ENCODE results near the gene CAGE1.

The CAGE1 gene

DNA sequence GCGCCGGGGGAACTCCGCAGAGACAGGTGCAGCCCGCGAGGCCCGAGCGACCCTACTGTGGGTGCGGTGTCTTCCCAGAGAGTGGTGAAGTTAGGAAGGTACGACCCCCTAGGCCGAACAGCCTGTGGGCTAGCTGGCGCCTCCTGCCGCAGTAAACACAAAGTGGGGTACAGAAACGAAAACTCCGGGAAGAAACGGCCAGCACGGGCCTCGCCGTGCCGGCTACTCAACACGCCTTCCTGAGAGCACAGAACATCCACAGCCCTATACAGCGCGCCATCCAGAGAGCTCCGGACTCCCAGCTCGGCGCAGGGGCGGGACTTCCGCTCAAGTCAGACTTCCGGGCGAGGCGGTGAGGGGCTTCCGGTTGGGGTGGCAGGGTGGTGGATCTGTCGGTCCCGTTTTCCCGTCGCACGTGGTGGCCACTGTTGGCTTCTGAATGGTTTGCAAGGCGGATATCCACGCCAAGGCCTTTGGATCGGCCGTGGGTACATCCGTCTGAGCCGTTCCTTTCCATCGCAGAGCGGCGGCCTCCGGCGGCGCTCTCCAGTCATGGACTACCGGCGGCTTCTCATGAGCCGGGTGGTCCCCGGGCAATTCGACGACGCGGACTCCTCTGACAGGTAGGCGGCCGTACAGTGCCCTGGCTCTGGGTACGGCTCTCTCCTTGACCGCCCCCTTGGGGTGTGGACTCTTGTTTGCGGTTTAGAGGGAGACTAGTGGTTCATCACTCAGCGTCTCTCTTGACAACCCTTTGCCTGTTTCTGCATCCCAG lies at the start of gene CAGE1, which contains the start of gene RIOK1:
CAGE1 (minus strand) TSS at position 292 of the 775 bp plus-strand sequence. CDS start 2,569 bp downstream, outside the sequence.
RIOK1 (plus strand) TSS at position 358 of the 775 bp plus-strand sequence; CDS start at position 553, 195 bp downstream.
- peak; percentile 96 to 97 for DNase-seq

DNA sequence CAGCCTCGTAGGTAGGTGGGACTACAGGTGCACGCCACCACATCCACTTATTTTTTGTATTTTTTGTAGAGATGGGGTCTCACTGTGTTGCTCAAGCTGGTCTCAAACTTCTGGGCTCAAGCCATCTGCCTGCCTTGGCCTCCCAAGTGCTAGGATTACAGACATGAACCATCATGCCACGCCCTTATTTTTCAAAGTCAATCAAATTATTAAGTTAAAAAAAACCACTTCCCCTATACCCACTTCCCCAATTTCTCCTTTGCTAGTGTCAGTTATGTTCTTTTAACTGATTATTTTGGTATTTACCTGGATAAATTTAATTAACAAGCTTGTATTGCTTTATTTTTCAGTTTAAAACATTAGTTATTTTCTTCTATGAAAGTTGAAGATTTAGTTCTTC lies 49.7 kb upstream of the CAGE1 start:
- no peak for DNase-seq

DNA sequence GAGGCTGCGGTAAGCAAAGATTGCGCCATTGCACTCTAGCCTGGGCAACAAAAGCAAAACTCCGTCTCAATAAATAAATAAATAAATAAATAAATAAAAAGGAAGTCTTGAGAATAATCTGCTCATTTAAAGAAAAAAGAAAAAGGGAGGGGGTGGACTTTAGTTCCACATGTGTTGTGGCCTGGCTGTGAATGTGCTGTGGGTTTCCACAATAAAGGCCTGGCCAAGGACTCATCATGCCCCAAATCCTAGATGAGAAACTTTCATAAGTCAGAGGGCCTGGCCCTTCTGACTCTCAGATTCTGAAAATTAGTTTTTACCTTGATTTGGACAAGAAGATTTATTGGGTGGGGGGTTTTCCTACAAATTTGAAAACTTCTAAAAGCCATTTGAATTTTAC lies 48.5 kb upstream of the CAGE1 start:
- DNase-seq, result no peak

DNA sequence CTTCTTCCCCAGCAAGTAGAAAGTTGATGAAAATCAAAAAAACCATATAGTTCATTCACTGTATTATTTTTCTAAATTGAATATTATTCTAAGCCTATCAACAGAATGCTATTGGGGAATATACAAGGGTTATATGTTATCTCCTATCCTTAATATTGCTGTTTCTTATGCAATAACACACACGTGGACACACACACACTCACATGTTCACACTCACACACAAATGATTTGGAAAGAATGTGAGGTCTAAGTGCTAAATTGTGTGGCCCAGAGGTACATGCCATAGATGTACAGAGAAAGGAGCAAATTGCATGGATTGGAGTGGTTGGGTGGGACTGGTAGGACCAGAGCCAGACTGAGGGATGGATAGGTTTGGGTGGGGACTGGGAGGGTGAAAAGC lies 45.1 kb upstream of the CAGE1 start:
- DNase-seq, result no peak

DNA sequence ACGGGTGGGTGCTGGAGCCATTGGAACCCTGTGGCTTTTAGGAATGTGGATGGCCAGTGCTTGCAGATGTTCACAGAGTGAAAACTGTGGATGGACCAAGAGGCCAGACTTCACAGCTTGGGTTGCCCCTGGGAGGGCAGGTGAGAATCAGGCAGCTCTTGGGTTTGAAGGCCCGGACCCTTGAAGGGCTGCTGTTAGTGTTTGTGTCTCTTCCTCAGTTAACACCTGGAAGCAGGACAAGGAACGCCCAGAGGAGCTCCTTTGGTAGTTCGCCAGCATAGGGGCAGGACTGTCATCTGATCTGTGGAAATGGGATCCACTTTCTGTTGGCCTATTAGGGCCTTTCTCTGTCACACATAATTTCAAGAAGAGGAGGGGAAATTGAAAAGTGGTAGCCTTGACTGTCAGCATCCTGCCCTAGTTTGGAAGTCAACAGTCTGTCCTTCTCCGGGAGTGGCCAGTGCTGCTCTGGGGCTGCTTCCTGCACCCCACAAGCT lies 43.6 kb upstream of the CAGE1 start:
- no peak for DNase-seq

DNA sequence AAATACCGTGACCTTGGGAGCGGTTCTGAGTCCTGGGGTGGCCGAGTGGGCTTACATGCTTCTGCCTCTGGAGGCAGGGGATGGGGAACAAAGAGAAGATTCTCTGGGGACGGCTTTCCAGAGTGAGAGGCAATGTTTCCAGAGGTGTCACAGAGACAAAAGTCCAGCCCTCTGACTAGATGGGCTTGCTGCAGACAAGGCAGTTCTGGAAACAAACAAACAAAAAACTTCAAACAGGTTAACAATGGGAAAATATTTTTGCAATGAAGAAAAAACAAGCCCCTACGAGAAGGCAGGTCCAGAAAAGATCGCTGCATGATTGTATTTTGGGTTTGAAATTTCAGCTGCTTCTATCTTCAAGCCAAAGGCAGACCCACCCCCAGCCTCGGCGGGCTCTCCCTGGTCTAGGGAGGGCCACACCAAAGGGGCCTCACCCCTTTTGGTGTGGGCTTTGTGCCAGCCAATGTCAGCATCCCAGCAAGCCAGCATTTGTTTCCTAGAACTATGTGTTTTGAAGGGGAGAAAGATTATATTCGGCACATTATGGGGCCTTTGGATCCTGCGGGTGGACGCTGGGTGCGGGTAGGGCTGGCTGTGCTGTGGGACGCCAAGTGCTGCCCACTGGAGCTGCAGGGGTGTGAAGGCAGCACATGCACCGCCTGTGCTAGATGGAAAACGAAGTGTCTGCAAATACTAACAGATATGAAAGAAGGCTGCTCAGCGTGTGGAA lies 43.0 kb upstream of the CAGE1 start:
- no peak for DNase-seq

DNA sequence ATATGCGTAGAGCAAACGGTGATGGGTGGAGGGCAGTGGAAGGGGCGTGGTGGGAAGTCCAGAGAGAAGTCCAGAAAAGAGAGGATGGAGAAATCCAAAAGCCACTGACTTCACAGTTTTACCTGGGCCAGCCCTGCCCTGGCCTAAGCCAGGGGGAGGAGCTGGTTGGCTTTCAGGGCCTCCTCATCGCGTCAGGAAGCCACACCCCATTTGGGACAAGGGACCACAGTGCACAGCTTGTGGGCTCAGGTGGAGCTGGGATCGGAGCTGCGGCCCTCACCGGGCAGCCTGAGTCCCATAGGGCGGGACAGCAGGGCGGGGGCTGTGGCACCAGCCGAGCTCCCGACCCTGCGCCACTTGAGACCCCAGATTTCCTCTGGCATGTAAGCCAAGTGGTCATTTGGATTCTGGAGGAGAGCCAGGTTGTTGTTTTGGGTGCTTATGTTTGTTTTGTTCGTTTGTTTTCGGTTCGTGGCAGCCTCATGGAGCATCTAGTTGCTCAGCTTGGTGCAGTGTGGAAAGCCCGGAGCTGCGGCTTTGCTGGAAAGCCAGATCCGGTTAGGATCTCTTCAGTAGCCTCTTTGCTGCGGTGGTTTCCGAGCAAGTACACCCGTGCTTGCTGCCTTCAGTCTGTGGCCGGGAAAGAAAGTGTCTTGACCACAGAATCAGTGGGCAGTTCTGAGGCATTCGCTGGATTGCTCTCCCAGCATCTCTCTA lies 42.3 kb upstream of the CAGE1 start:
- no peak for DNase-seq

DNA sequence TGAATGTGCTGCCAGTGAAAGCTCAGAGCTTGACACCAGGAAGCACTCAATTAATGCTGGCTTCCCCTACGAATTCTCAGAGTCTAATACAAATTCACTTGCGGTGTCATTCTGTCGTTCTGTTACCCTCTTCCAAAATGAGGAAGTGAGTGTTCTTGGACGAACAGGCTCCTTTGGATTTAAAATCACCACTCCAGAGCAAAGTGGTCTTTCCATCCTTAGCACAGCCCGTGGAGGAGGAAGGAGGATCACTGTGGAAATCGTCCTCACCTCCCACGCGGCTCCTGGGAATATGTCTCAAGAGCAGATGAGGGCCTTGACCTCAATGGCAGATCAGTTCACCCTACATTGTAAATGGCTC lies 41.8 kb upstream of the CAGE1 start:
- no peak for DNase-seq

DNA sequence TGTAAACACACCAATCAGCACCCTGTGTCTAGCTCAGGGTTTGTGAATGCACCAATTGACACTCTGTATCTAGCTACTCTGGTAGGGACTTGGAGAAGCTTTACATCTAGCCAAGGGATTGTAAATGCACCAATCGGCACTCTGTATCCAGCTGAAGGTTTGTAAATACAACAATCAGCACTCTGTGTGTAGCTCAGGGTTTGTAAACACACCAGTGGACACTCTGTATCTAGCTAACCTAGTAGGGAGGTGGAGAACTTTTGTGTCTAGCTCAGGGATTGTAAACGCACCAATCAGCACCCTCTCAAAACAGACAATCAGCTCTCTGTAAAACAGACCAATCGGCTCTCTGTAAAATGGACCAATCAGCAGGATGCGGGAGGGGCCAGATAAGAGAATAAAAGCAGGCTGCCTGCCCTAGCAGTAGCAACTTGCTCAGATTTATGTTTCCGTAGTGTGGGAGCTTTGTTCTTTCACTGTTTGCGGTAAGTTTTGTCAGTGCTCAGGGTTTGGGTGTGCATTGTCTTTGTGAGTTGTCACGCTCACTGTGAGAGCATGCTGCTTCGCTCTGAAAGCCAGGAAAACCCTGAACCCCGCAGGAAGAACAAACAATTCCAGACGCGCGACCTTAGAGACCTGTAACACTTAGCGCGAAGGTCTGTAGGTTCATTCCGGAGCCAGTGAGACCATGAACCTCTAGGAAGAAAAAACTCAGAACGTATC lies 37.1 kb upstream of the CAGE1 start:
- DNase-seq, result no peak

DNA sequence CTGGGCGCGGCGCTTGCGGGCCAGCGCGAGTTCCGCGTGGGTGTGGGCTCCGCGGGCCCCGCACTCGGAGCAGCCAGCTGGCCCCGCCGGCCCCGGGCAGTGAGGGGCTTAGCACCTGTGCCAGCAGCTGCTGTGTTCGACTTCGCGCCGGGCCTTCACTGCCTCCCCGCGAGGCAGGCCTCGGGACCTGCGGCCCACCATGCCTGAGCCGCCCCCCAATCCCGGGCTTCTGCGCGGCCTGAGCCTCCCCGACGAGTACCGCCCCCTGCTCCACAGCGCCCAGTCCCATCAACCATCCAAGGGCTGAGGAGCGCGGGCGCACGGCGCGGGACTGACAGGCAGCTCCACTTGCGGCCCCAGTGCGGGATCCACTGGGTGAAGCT lies 36.3 kb upstream of the CAGE1 start:
- no peak for DNase-seq

DNA sequence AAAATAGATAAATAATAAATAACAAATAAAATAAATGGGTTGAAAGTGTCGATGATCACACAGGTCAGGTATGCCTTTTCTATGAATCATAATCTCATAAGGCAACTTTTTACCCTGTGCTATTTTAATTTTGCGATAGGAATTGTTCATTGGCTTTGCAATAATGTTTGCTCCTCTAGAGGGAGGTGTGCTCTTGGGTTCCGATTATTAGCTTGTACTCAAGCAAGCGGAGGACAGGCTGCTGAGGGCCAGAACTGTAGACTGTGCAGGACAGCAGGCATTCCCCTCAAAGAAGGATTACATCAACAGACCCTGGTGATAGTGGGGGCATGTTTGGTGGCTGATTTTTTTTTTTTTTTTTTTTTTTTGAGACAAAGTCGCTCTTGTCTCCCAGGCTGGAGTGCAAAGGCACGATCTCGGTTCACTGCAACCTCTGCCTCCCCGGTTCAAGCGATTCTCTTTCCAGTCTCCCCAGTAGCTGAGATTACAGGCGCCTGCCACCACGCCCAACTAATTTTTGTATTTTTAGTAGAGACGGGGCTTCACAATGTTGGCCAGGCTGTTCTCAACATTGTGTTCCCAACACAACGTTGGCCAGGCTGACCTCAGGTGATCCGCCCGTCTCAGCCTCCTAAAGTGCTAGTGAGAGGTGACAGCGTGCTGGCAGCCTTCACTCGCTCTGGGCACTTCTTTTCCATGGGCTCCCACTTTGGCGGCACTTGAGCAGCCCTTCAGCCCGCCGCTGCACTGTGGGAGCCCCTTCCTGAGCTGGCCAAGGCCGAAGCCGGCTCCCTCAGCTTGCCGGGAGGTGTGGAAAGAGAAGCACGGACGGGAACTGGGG lies 35.6 kb upstream of the CAGE1 start:
- no peak for DNase-seq

DNA sequence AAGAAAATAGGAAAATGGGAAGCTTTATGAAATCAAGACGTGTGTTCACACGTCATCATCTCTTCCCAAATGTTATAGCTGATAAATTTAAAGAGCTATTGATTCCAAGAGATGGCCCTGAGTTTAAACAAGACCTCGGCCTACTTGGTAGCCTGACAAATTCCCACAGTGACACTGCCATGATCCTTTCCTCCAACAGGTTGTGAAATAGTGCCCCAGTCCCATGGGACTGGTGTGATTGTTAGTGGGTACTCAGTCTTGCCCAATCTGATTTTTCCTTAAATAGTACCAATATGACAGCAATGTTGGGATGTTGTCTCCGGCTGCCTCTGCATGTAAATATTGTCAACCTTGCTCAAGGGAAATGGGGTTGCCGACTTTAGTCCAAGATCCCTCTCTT lies 34.5 kb upstream of the CAGE1 start:
- no peak for DNase-seq

DNA sequence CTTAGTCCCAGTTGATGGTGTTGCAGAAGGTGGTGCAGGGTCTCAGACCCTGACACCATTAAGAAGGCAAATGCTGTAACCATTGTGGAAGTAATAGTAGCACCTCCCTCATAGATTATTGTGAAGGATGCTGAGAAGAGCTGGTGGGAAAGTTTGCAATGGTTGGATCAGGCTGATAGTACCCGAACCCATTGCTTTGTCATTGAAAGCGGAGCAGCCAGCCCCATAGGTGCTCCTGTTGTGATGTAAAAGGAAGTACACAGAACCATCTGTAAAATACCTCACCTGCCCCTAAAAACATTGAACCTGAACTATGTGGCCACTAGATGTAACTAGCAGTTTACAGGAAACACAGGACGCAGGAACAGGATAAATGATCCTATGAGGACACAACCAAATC lies 31.5 kb upstream of the CAGE1 start:
- no peak for DNase-seq

DNA sequence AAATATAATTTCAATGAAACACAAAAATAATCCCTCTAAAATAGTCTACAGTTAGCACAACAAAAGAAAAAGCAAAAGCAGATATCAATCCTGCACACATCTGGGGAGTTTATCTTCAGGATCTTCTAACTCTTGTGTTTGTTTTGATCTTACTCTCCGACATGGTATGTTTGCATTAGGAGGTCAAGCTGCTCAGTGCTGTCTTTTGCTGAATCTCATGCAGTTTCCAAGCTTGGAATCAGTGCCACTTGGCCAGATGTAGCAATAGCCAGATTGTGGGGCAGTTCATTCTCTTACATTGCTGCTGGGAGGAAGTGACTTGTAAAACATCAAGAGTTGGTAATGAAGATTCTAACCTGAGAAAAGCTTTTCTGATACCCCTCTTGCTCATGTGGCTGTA lies 29.5 kb upstream of the CAGE1 start:
- no peak for DNase-seq

DNA sequence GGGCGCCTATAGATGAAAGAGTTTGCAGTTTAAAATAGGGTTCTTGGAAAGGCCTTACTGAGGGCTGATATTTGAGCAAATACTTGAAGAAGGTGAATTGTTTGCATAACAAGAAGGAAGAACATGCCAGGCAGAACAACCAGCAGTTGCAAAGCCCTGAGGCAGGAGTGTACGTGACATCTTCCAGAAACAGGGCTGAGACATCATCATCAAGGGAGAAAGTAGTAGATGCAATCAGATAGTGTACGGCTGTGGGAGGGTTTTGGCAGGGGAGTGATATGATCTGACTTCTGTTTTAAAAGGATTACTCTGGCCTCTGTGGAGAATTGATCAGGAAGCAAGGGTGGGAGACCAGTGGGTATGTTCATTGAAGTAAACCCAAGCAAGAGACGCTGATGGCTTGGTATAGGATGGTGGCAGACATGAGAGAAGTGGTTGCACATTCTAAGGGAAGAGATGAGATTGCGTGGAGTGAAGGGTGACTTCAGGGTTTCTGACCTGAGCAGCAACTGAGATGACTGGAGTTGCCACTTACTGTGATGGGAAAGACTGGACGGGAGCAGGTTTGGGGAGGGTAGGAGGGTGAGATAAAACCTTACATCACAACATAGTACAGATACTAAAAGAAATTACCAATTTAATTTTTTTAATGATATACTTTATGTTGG lies 28.8 kb upstream of the CAGE1 start:
- no peak for DNase-seq

DNA sequence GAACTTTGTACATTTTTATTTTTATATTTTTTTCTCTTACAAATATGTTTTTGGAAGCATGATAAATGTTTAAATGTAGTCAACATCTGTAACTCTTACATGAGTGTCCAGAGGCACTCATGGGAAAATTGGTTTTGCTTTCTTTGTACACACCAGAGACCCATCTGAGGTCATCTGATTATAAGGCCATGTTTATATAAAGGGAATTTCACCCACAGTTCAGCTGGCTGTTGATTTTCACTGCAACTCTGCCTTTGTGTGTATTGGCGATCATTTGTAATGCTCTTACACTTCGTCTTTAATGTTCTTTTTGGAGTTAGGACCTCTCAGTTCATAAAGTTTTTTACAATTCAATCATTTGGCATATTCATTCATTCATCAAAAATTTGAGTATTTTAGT lies 28.1 kb upstream of the CAGE1 start:
- no peak for DNase-seq

DNA sequence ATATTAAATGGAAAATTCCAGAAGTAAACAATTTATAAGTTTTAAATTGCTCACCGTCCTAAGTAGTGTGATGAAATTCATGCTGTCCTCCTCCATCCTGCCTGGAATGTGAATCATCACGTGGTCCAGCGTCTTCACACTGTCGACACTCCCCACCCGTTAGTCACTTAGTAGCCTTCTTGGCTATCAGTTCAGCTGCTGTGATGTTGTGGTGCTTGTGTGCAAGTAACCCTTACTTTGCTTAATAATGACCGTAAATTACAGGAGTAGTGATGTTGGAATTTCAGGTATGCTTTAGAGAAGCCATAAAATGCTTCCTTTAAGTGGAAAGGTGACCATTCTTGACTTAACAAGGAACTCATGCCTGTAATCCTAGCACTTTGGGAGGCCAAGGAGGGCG lies 25.3 kb upstream of the CAGE1 start:
- DNase-seq, result no peak

DNA sequence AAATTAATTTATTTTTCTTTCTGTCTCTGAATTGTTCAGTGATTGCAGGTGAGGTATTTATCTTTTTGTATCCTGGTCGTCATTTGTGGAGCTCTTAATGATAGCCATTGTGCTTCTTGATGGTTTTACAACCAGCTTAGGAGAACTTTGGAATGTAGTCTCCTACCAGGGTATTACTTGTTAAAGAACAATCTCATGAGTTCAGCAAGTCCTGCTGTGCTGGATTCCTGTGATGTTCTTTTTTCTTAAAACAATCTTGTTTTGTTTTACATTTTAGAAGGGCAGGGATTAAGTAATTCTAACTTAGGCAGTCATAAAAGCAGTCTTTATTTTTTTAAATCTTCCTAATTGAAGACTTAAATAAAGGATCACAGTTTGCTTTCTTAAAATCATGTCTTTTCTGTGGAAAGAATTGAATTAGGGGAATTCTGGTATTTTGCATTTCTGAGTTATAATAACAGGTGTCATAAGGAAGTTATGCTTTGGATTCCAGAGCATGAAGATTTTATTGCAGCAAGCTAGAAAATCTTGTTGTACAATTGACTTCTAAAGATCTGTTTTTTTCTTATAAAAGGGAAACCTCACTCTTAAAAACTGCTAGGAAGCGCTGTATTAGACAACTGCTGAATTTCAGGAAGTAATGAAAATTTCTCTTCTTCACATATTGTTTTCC lies 23.7 kb upstream of the CAGE1 start:
- no peak for DNase-seq

DNA sequence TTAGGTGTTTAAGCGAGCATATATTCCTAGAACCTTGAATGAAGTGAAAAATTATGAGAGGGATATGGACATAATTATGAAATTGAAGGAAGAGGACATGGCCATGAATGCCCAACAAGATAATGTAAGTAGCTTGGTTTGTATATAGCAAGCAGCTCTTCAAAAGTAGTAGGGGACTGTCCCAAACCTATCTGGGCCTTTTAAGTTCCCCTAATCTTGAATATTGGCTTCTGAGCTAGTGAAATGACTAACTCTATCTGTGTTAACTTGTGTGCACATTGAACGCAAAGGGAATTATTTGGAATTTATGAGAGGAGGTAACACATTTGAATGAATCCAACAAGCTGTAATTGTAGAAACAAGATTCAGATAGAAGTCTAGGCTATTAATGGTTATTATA lies 21.8 kb upstream of the CAGE1 start:
- DNase-seq, result no peak

DNA sequence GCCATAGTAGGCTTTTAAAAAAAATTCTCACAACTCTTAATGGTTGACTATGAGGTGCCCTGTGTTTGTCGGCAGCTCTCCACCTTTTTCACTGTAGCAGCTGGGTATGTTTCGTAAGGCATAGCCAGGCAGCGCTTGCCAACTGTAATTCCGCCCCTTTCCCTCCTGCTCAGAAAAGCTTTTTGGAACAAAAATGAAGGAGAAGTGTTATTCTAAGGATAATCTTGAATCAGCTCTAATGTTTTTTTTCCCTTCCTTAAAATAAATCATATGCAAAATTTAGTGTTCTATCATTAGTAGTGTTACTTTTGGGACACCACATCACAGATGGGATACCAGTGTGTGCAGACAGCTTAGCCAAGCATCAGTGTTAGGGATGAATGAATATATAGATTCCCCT lies 21.3 kb upstream of the CAGE1 start:
- DNase-seq, result no peak

DNA sequence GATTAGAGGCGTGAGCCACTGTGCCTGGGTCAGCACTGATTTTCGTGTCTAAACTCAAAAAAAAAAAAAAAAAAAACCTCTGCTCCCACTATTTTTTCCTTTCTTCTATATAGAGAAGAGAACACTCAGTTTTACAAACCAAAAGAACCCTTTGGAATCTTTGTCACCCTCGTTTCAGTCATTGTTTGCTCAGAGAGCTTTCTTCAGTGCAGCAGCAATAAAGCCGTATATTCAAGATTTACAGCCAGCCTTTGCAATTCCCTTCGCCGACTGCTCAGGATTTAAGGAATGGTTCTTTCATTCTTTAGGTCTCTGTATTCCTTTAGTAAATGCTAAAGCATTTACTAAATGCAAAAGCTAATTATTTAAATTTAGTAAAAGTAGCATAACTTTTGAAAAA lies 20.2 kb upstream of the CAGE1 start:
- no peak for DNase-seq
